GM19328 (cell line): Measurements from ENCODE around the gene EFCAB8.

Source experiments
- ATAC-seq: cut with Tn5 transposase; IDR thresholded peaks from one replicate; pipeline ENCODE4 v1.9.1; 2021; ENCODE audit warnings: mild to moderate bottlenecking, moderate library complexity; ENCODE audit not compliant: unreplicated experiment

EFCAB8 gene

GRCh38 chr20:32984196-32984595 is 125.5 kb downstream of the EFCAB8 start:
- ATAC-seq: no peak

GRCh38 chr20:32984631-32985354 is 126.1 kb downstream of the EFCAB8 start:
- no peak for ATAC-seq

- ATAC-seq: no peak
These were observed 126.9 kb downstream of the EFCAB8 start for GRCh38 chr20:32985596-32985995.

GRCh38 chr20:32986331-32986966 is 127.7 kb downstream of the EFCAB8 start:
- no peak for ATAC-seq

- ATAC-seq: no peak
These were observed 128.5 kb downstream of the EFCAB8 start for GRCh38 chr20:32987044-32987825.

- ATAC-seq: no peak
These were observed 129.3 kb downstream of the EFCAB8 start for GRCh38 chr20:32988008-32988407.

GRCh38 chr20:32989507-32990283 is 131.0 kb downstream of the EFCAB8 start:
- ATAC-seq: no peak

GRCh38 chr20:32990426-32990825 is 131.7 kb downstream of the EFCAB8 start:
- ATAC-seq: no peak

GRCh38 chr20:32991383-32991782 is 132.7 kb downstream of the EFCAB8 start:
- no peak for ATAC-seq

GRCh38 chr20:32991792-32992641 is 133.3 kb downstream of the EFCAB8 start:
- ATAC-seq: no peak

- no peak for ATAC-seq
These were observed 134.8 kb downstream of the EFCAB8 start for GRCh38 chr20:32993496-32994050.

- ATAC-seq: no peak
These were observed 137.1 kb downstream of the EFCAB8 start for GRCh38 chr20:32995802-32996201.

GRCh38 chr20:32997431-32997830 is 138.7 kb downstream of the EFCAB8 start:
- ATAC-seq: no peak

- no peak for ATAC-seq
These were observed 141.0 kb downstream of the EFCAB8 start for GRCh38 chr20:32999603-33000250.

GRCh38 chr20:33000802-33001466 is 142.2 kb downstream of the EFCAB8 start:
- no peak for ATAC-seq

- ATAC-seq: no peak
These were observed 143.5 kb downstream of the EFCAB8 start for GRCh38 chr20:33002087-33002808.

- no peak for ATAC-seq
These were observed 145.5 kb downstream of the EFCAB8 start, which contains the start of gene SUN5 for GRCh38 chr20:33004141-33004751. SUN5 (minus strand) TSS chr20:33004433; CDS start chr20:33004340, 93 bp downstream.
